ENCODE data around the gene RHOC.

- TF ChIP-seq CTCF (conservative IDR thresholded peaks at IDR 0.05; ENCODE audit: low read depth, low read length) (no peak), EZH2 (IDR thresholded peaks at IDR 0.05; ENCODE audit: low read length, unreplicated experiment) (no peak)
These were observed 15.9 kb upstream of the RHOC start for GRCh38 chr1:112722601-112723510.
